Astrocyte (in vitro differentiated cells and primary cell): ENCODE data around the gene AHNAK. TPM values are rescaled to one million over a fixed set of nuclear protein-coding genes. Genes with fewer than 3 reads are reported as not detected.

Experiments
- DNase-seq: peaks from one replicate; pipeline ENCODE4 v3.0.0-alpha.2; 2010; ENCODE audit warnings: low read depth
- FAIRE-seq: peaks from 2 replicates; lab custom pipeline; 2011; peaks lifted over from hg19 to GRCh38; lab: Jason Lieb, UNC
- H2AFZ ChIP-seq: 2 replicates; pipeline ENCODE4 v1.6.0; 2012; ENCODE audit warnings: low read depth, low read length, inconsistent platforms
- H3K27ac ChIP-seq: 2 replicates; pipeline ENCODE4 v1.5.1; 2011; ENCODE audit warnings: low read depth, low read length, inconsistent platforms
- H3K27me3 ChIP-seq: 2 replicates; pipeline ENCODE4 v1.6.0; 2011; ENCODE audit warnings: low read length, inconsistent platforms; ENCODE audit not compliant: insufficient read depth
- H3K36me3 ChIP-seq: 2 replicates; pipeline ENCODE4 v1.5.1; 2011; ENCODE audit warnings: low read length, inconsistent platforms; ENCODE audit not compliant: insufficient read depth
- H3K4me1 ChIP-seq: 2 replicates; pipeline ENCODE4 v1.5.1; 2011; ENCODE audit warnings: low read length, inconsistent platforms; ENCODE audit not compliant: insufficient read depth
- H3K4me2 ChIP-seq: 2 replicates; pipeline ENCODE4 v1.6.0; 2012; ENCODE audit warnings: low read length, inconsistent platforms
- H3K4me3 ChIP-seq: 2 replicates; pipeline ENCODE4 v1.5.1; 2011; ENCODE audit warnings: low read depth, mild to moderate bottlenecking, low read length, inconsistent platforms; ENCODE audit not compliant: insufficient read depth
- H3K79me2 ChIP-seq: 2 replicates; pipeline ENCODE4 v1.6.0; 2012; ENCODE audit warnings: mild to moderate bottlenecking, low read length, inconsistent platforms; ENCODE audit not compliant: insufficient read depth
- H3K9ac ChIP-seq: 2 replicates; pipeline ENCODE4 v1.6.0; 2012; ENCODE audit warnings: mild to moderate bottlenecking, low read length, inconsistent platforms
- H3K9me3 ChIP-seq: 2 replicates; pipeline ENCODE4 v1.5.1; 2012; ENCODE audit warnings: low read depth, mild to moderate bottlenecking, low read length, inconsistent platforms; ENCODE audit not compliant: insufficient read depth
- H4K20me1 ChIP-seq: 2 replicates; pipeline ENCODE4 v1.6.0; 2012; ENCODE audit warnings: low read length, inconsistent platforms; ENCODE audit not compliant: insufficient read depth
- H3K27ac Mint-ChIP-seq: one replicate; pipeline ENCODE4 v1.8.0; 2021; ENCODE audit warnings: mild to moderate bottlenecking, mixed read lengths; ENCODE audit not compliant: unreplicated experiment
- H3K27me3 Mint-ChIP-seq: one replicate; pipeline ENCODE4 v1.8.0; 2021; ENCODE audit warnings: low read depth, mixed read lengths; ENCODE audit not compliant: unreplicated experiment
- H3K36me3 Mint-ChIP-seq: one replicate; pipeline ENCODE4 v1.8.0; 2021; ENCODE audit warnings: low read depth, mixed read lengths; ENCODE audit not compliant: unreplicated experiment
- H3K4me1 Mint-ChIP-seq: one replicate; pipeline ENCODE4 v1.8.0; 2021; ENCODE audit warnings: low read depth, mixed read lengths; ENCODE audit not compliant: unreplicated experiment
- H3K4me3 Mint-ChIP-seq: one replicate; pipeline ENCODE4 v1.8.0; 2021; ENCODE audit warnings: mild to moderate bottlenecking, moderate library complexity, mixed read lengths; ENCODE audit not compliant: unreplicated experiment
- H3K9me3 Mint-ChIP-seq: one replicate; pipeline ENCODE4 v1.8.0; 2021; ENCODE audit warnings: mild to moderate bottlenecking, mixed read lengths; ENCODE audit not compliant: unreplicated experiment
- CTCF ChIP-seq: IDR thresholded peaks from 2 replicates; pipeline ENCODE4 v1.5.1; 2011; ENCODE audit warnings: low read depth, mild to moderate bottlenecking, inconsistent platforms, low read length, moderate library complexity; ENCODE audit not compliant: insufficient read depth
- EZH2 ChIP-seq: IDR thresholded peaks from 2 replicates; pipeline ENCODE4 v1.6.1; 2012; ENCODE audit warnings: mild to moderate bottlenecking, low read length, inconsistent platforms; ENCODE audit not compliant: insufficient read depth
- total RNA-seq: library from RNA; stranded (reverse); gene quantifications from 2 replicates; pipeline ENCODE4 v1.2.1, GENCODE V29; 2021

The AHNAK gene
- total RNA-seq, 1 donor from 2014 or later: 378 TPM

GRCh38 chr11:62449451-62449851, 97.2 kb downstream of the AHNAK start:
- no peak overlapping the region for H2AFZ ChIP-seq
- FAIRE-seq (no peak), DNase-seq (no peak)
- no peaks in the 10 kb centered on the region for H3K27me3 ChIP-seq
- no peak overlapping the region for H3K27ac ChIP-seq
- no peak overlapping the region for H3K9ac ChIP-seq
- no peaks in the 10 kb centered on the region for H4K20me1 ChIP-seq
- no peak overlapping the region for H3K4me3 ChIP-seq
- no peaks in the 10 kb centered on the region for H3K79me2 ChIP-seq
- peaks cover 6% of the 10 kb centered on the region for H3K4me1 Mint-ChIP-seq
- no peak overlapping the region for H3K27ac Mint-ChIP-seq
- no peaks in the 10 kb centered on the region for H3K36me3 ChIP-seq
- H3K27me3 Mint-ChIP-seq: peaks cover 35% of the 10 kb centered on the region
- H3K4me1 ChIP-seq: peaks cover 11% of the 10 kb centered on the region
- no peak overlapping the region for H3K4me3 Mint-ChIP-seq
- TF ChIP-seq CTCF (no peak), EZH2 (no peak)
- no peaks in the 10 kb centered on the region for H3K9me3 ChIP-seq
- H3K36me3 Mint-ChIP-seq: peaks cover 4% of the 10 kb centered on the region
- H3K4me2 ChIP-seq: peak overlapping the region; percentile 26
- peaks cover 6% of the 10 kb centered on the region for H3K9me3 Mint-ChIP-seq

DNA sequence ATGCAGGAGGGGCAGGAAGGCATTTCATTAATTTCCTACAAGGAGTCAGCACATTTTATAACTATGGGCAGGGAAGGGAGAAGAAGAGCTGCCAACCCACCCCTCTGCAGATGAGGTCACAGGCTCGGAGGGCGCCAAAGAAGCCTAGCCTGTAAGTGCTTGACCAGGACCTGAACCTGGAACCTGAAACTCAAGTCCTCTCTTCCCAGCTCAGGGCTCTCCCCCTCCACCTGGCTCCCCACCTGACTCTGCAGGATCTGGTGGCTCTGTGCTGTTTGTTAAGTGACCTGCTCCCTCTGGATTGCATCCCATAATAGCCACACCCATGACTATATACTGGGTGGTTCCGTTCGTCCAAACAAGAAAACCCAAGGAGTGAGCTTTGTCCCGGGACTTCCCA, 100.5 kb downstream of the AHNAK start:
- no peak overlapping the region for H3K4me3 Mint-ChIP-seq
- H3K4me1 Mint-ChIP-seq: no peaks in the 10 kb centered on the region

More for the DNA sequence above, 100.5 kb downstream of the AHNAK start:
- Mint-ChIP-seq H3K36me3 (peaks cover 4% of the 10 kb centered on the region), H3K9me3 (peaks cover 6% of the 10 kb centered on the region), H3K27me3 (peaks cover 38% of the 10 kb centered on the region), H3K27ac (no peak overlapping the region)
- no peaks in the 10 kb centered on the region for H3K36me3 ChIP-seq
- DNase-seq (no peak), FAIRE-seq (no peak)
- peaks cover 20% of the 10 kb centered on the region for H3K4me1 ChIP-seq
- no peak overlapping the region for H3K9ac ChIP-seq
- no peaks in the 10 kb centered on the region for H3K9me3 ChIP-seq
- H3K4me2 ChIP-seq: no peak overlapping the region
- H3K27ac ChIP-seq: no peak overlapping the region
- no peaks in the 10 kb centered on the region for H3K27me3 ChIP-seq
- H3K4me3 ChIP-seq: no peak overlapping the region
- no peaks in the 10 kb centered on the region for H3K79me2 ChIP-seq
- H4K20me1 ChIP-seq: no peaks in the 10 kb centered on the region
- no peak overlapping the region for H2AFZ ChIP-seq
- TF ChIP-seq CTCF (no peak), EZH2 (no peak)
